Right atrium auricular region (tissue), 2 donors: ENCODE results near the gene CPNE7. TPM values are rescaled to one million over a fixed set of nuclear protein-coding genes. Genes with fewer than 3 reads are reported as not detected.
A peak's percentile ranks its signal among the peaks of the same experiment; 100 is the strongest.

Source experiments
- DNase-seq: peaks from one replicate; pipeline ENCODE4 v3.0.0-alpha.2; 2019; ENCODE audit warnings: low spot score
- H3K27ac ChIP-seq, 2 donors: fragments of 200-600 bp; sonication (generic); 1 replicate in 1 of 2; 2 replicates in 1 of 2; pipeline ENCODE4 v1.5.1; 2016 to 2019
- H3K27me3 ChIP-seq, 2 donors: fragments of 200-600 bp; sonication (generic); one replicate each; pipeline versions ENCODE4 v1.5.1 to v1.6.0; 2017 to 2019
- H3K36me3 ChIP-seq: fragments of 200-600 bp; sonication (generic); one replicate; pipeline ENCODE4 v1.5.1; 2016
- H3K4me1 ChIP-seq, 2 donors: fragments of 200-600 bp; sonication (generic); one replicate each; pipeline versions ENCODE4 v1.5.1 to v1.6.0; 2017 to 2019
- H3K4me3 ChIP-seq, 2 donors: fragments of 200-600 bp; sonication (generic); 1 replicate in 1 of 2; 2 replicates in 1 of 2; pipeline ENCODE4 v1.5.1; 2017 to 2019; ENCODE audit warnings: mild to moderate bottlenecking in 1 of 2, moderate library complexity in 1 of 2
- H3K9me3 ChIP-seq, 2 donors: fragments of 200-600 bp; sonication (generic); one replicate each; pipeline ENCODE4 v1.5.1; 2019
- total RNA-seq, 2 donors: library from RNA; depleted of rRNA; stranded (reverse); fragments of >200 nt; gene quantifications; one replicate each; pipeline ENCODE4 v1.1.0, GENCODE V29; 2016
- TF ChIP-seq, protein P1 (sequence below), 2 donors: fragments of 200-600 bp; sonication (generic); IDR thresholded peaks; one replicate each; pipeline ENCODE4 v1.5.1; 2019; ENCODE audit warnings: antibody characterized with exemption in 2 of 2

Gene CPNE7
- total RNA-seq, 2 donors from 2014 or later: not detected

DNA sequence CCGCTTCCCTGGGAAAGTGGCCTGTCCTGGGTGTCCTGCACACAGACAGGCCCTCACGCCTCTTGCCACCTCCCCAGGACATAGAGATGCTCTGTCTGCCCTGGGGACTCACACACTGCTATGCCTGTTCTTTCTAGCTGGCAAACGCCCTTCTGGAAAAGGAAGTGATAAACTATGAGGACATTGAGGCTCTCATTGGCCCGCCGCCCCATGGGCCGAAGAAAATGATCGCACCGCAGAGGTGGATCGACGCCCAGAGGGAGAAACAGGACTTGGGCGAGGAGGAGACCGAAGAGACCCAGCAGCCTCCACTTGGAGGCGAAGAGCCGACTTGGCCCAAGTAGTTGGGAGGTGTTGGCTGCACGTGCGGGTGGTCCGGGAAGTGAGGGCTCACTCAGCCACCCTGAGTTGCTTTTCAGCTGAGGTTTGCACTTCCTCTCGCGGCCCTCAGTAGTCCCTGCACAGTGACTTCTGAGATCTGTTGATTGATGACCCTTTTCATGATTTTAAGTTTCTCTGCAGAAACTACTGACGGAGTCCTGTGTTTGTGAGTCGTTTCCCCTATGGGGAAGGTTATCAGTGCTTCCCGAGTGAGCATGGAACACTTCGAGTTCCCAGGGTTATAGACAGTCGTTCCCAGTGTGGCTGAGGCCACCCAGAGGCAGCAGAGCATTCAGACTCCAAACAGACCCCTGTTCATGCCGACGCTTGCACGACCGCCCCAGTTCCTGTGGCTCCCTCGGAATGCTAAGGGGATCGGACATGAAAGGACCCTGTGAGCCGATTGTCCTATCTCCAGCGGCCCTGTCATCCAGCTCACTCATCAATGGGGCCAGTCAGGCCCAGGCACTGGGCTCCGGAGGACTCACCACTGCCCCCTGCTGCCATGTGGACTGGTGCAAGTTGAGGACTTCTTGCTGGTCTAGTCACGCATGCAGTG, 18.5 kb upstream of the CPNE7 start:
- TF ChIP-seq, protein P1, sequence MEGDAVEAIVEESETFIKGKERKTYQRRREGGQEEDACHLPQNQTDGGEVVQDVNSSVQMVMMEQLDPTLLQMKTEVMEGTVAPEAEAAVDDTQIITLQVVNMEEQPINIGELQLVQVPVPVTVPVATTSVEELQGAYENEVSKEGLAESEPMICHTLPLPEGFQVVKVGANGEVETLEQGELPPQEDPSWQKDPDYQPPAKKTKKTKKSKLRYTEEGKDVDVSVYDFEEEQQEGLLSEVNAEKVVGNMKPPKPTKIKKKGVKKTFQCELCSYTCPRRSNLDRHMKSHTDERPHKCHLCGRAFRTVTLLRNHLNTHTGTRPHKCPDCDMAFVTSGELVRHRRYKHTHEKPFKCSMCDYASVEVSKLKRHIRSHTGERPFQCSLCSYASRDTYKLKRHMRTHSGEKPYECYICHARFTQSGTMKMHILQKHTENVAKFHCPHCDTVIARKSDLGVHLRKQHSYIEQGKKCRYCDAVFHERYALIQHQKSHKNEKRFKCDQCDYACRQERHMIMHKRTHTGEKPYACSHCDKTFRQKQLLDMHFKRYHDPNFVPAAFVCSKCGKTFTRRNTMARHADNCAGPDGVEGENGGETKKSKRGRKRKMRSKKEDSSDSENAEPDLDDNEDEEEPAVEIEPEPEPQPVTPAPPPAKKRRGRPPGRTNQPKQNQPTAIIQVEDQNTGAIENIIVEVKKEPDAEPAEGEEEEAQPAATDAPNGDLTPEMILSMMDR (IDR thresholded peaks at IDR 0.05): peak; percentile 59 to 81
- Histone ChIP-seq H3K9me3 (no peaks in the 10 kb centered on the region), H3K27me3 (no peaks in the 10 kb centered on the region), H3K4me1 (peaks cover 0 to 24% of the 10 kb centered on the region in 2 donors), H3K4me3 (no peak overlapping the region), H3K36me3 (peaks cover 56% of the 10 kb centered on the region), H3K27ac (peak overlapping the region in 1 of 2 donors; percentile 6)
- peak; percentile 85 for DNase-seq

DNA sequence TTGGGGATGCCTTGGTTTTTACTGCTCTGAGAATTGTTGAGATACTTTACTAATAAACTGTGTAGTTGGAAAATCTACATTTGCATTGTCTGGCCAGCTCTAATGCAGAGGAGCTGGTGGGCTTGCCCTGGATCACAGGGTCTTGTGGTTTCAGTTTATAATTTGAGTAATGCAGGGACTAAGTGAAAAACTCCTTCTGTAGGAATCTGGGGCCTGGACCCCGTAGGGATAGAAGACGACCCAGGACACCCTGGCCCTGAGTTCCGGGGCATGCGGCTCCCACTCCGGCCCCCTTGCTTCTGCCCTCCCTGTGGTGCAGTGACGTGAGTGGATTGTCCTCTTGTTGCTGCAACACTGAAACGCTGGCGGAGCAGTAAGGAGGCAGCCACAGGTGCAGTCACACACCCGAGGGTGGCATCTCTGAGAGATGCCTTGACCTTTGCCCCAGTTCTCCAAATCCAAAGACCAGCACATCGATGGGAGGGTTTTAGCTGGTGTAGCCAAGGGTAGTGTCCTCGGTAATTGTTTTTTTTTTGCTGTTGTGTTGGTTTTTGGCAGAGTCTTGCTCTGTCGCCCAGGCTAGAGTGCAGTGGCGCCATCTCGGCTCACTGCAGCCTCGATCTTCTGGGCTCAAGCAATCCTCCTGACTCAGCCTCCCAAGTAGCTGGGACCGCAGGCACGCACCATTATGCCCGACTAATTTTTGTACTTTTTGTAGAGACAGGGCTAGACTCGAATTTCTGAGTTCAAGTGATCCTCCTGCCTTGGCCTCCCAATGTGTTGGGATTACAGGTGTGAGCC, 17.7 kb upstream of the CPNE7 start:
- peaks cover 57% of the 10 kb centered on the region for H3K36me3 ChIP-seq
- TF ChIP-seq, protein P1 (IDR thresholded peaks at IDR 0.05): no peak
- no peaks in the 10 kb centered on the region for H3K27me3 ChIP-seq
- H3K4me3 ChIP-seq: no peak overlapping the region
- peaks cover 0 to 32% of the 10 kb centered on the region in 2 donors for H3K4me1 ChIP-seq
- no peaks in the 10 kb centered on the region for H3K9me3 ChIP-seq
- DNase-seq: no peak
- no peak overlapping the region for H3K27ac ChIP-seq

DNA sequence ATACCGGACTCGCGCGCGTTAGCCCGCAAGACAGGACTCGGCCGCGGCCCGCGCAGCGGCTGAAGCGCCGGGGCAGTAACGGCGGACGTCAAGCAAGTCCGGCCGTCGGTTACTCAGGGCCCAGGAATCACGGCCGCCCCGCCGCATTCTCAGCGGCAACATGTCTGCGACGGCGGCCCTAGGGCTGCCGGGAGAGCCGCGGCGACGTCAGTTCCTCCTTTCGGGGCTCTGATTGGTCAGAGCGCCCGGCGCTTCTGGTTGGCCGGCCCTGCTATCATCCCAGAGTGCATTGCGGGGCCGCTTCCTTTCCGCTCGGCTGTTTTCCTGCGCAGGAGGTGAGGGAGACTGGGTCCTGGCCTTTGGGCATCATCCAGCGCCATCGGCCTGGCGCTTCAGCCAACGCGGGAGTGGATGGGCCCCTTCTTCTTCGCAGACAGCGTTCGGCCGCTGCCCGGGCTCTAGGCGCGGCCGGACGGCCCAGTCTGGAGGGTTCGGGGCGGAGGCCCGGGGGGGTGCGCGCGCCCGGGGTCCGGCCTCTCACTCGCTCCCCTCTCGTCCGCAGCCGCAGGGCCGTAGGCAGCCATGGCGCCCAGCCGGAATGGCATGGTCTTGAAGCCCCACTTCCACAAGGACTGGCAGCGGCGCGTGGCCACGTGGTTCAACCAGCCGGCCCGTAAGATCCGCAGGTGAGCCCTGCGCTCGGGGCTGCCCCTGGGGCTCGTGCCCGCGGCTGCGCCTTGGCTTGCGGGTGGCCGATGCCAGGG, 15.0 kb upstream of the CPNE7 start, which contains the start of gene RPL13:
Gene RPL13 (plus strand): TSS at position 305 of the 764 bp plus-strand sequence. CDS start 278 bp downstream, at position 583.
- Histone ChIP-seq H3K4me1 (peaks cover 0 to 45% of the 10 kb centered on the region in 2 donors), H3K27me3 (no peaks in the 10 kb centered on the region), H3K27ac (peak within 1 kb of the TSS; percentile 92 to 99), H3K4me3 (peak within 1 kb of the TSS; percentile 88 to 89), H3K9me3 (no peaks in the 10 kb centered on the region), H3K36me3 (peaks cover 56% of the 10 kb centered on the region)
- TF ChIP-seq, protein P1 (IDR thresholded peaks at IDR 0.05): peak in 1 of 2 donors; percentile 29
- peak; percentile 96 for DNase-seq

DNA sequence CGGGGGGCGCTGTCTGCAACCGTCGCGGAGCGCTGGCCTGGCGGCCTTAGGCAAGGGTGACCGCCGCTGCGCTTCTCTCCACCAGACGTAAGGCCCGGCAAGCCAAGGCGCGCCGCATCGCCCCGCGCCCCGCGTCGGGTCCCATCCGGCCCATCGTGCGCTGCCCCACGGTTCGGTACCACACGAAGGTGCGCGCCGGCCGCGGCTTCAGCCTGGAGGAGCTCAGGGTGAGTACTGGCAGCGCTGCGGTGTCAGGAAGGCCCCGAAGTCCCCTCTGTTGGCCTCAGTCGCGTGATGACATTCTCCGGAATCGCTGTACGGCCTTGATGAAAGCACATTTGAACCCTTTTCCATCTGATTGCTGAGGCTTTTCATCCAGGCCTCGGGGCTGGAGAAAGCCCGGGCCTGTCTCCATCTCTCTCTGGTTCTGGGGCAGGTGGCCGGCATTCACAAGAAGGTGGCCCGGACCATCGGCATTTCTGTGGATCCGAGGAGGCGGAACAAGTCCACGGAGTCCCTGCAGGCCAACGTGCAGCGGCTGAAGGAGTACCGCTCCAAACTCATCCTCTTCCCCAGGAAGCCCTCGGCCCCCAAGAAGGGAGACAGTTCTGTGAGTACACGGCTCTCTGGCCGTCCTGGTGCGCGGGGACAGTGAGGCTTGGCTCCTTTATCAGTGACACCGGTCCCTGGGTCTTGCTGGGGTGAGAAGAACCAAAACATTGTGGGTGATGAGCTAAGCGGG, 14.2 kb upstream of the CPNE7 start:
- H3K27me3 ChIP-seq: no peaks in the 10 kb centered on the region
- peaks cover 49% of the 10 kb centered on the region for H3K36me3 ChIP-seq
- peaks cover 0 to 52% of the 10 kb centered on the region in 2 donors for H3K4me1 ChIP-seq
- no peak for DNase-seq
- no peaks in the 10 kb centered on the region for H3K9me3 ChIP-seq
- H3K4me3 ChIP-seq: peak overlapping the region; percentile 88 to 89
- TF ChIP-seq, protein P1 (IDR thresholded peaks at IDR 0.05): no peak
- H3K27ac ChIP-seq: peak overlapping the region; percentile 92 to 99
